ENCODE measurements around the gene KLHDC4. TPM values are rescaled to one million over a fixed set of nuclear protein-coding genes. Genes with fewer than 3 reads are reported as not detected.

Gene KLHDC4
- total RNA-seq, 1 experiment from 2014 or later: 50.7 TPM

DNA sequence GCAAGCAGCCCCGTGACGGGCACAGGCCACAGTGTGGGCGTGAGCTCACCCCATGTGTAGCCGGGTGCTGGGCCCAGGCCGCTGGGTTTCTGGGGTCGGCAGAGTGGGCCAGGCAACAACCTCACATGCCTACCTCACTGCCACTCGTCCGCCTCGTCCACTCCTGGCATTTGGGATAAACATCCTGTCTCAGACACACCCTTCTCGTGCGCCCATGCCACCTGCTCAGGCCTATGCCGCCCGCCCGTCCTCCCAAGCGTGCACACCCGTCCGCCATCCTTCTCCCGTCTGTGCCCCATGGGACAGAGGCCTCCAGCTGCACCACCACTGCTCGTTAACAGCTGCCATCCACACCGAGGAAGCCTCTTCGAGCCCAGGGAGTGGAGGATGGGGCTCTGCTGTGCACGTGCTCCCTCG lies 64.3 kb downstream of the KLHDC4 start:
- BruUV-seq (replicated peaks): no TSS peak
- no peak for TF ChIP-seq TCF7L2 (IDR thresholded peaks at IDR 0.05; ENCODE audit: low read depth, low read length)
- TF ChIP-seq, protein P1, sequence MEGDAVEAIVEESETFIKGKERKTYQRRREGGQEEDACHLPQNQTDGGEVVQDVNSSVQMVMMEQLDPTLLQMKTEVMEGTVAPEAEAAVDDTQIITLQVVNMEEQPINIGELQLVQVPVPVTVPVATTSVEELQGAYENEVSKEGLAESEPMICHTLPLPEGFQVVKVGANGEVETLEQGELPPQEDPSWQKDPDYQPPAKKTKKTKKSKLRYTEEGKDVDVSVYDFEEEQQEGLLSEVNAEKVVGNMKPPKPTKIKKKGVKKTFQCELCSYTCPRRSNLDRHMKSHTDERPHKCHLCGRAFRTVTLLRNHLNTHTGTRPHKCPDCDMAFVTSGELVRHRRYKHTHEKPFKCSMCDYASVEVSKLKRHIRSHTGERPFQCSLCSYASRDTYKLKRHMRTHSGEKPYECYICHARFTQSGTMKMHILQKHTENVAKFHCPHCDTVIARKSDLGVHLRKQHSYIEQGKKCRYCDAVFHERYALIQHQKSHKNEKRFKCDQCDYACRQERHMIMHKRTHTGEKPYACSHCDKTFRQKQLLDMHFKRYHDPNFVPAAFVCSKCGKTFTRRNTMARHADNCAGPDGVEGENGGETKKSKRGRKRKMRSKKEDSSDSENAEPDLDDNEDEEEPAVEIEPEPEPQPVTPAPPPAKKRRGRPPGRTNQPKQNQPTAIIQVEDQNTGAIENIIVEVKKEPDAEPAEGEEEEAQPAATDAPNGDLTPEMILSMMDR (IDR thresholded peaks at IDR 0.05): no peak
- TF ChIP-seq SIN3A (IDR thresholded peaks at IDR 0.05; ENCODE audit: borderline replicate concordance, insufficient read depth, low read depth, low read length): no peak
- no peak for TF ChIP-seq REST (IDR thresholded peaks at IDR 0.05; ENCODE audit: insufficient read depth in 1 of 2, low read depth in 2 of 2, low read length in 1 of 2)
- TF ChIP-seq POLR2AphosphoS5 (IDR thresholded peaks at IDR 0.05; ENCODE audit: low read depth, low read length): no peak
- no peaks in the 10 kb centered on the region for H3K36me3 ChIP-seq (ENCODE audit: control insufficient read depth, insufficient read depth, low read length)
- in situ Hi-C loops (cut with HindIII; ENCODE audit: low pct_unique_long_range_greater_than_20kb, low sequenced_read_pairs): no loop called here
- ChIA-PET POLR2A (no interaction called here), CTCF (no interaction called here)
- H3K27ac ChIP-seq (ENCODE audit: low read length): no peak overlapping the region
- intact Hi-C loops (cut with micrococcal nuclease; ENCODE audit: unreplicated experiment): no loop called here
- DNase-seq (ENCODE audit: low read depth, low spot score) (no peak), ATAC-seq (peak; percentile 8; the same call in 1 of the 2 replicates)
- no peaks in the 10 kb centered on the region for H3K4me1 ChIP-seq (ENCODE audit: control insufficient read depth, insufficient read depth, low read length)
- no peak overlapping the region for H3K4me3 ChIP-seq (ENCODE audit: low read depth in 2 of 2, low read length in 2 of 2)
- H3K9me3 ChIP-seq (ENCODE audit: control insufficient read depth, insufficient read depth, low read depth, low read length): no peaks in the 10 kb centered on the region
- H3K27me3 ChIP-seq (ENCODE audit: control insufficient read depth, insufficient read depth, low read length): no peaks in the 10 kb centered on the region

GRCh38 chr16:87701078-87701460 lies 64.7 kb downstream of the KLHDC4 start:
- DNase-seq (ENCODE audit: low read depth, low spot score) (no peak), ATAC-seq (peak; percentile 28; the same call in 1 of the 2 replicates)
- in situ Hi-C loops (cut with HindIII; ENCODE audit: low pct_unique_long_range_greater_than_20kb, low sequenced_read_pairs): no loop called here
- no TSS peak for BruUV-seq (replicated peaks)
- Histone ChIP-seq H3K36me3 (ENCODE audit: control insufficient read depth, insufficient read depth, low read length) (no peaks in the 10 kb centered on the region), H3K27me3 (ENCODE audit: control insufficient read depth, insufficient read depth, low read length) (no peaks in the 10 kb centered on the region), H3K9me3 (ENCODE audit: control insufficient read depth, insufficient read depth, low read depth, low read length) (no peaks in the 10 kb centered on the region), H3K4me1 (ENCODE audit: control insufficient read depth, insufficient read depth, low read length) (no peaks in the 10 kb centered on the region), H3K27ac (ENCODE audit: low read length) (no peak overlapping the region), H3K4me3 (ENCODE audit: low read depth in 2 of 2, low read length in 2 of 2) (no peak overlapping the region)
- CTCF ChIA-PET: no interaction called here
- POLR2A ChIA-PET: no interaction called here
- no peak for TF ChIP-seq POLR2AphosphoS5 (IDR thresholded peaks at IDR 0.05; ENCODE audit: low read depth, low read length)
- TF ChIP-seq TCF7L2 (IDR thresholded peaks at IDR 0.05; ENCODE audit: low read depth, low read length): no peak
- TF ChIP-seq SIN3A (IDR thresholded peaks at IDR 0.05; ENCODE audit: borderline replicate concordance, insufficient read depth, low read depth, low read length): no peak
- TF ChIP-seq REST (IDR thresholded peaks at IDR 0.05; ENCODE audit: insufficient read depth in 1 of 2, low read depth in 2 of 2, low read length in 1 of 2): no peak
- TF ChIP-seq, protein P1 (IDR thresholded peaks at IDR 0.05): no peak
- intact Hi-C loops (cut with micrococcal nuclease; ENCODE audit: unreplicated experiment): no loop called here
